Measurements from ENCODE around the gene EYA2. TPM values are rescaled to one million over a fixed set of nuclear protein-coding genes. Genes with fewer than 3 reads are reported as not detected.

The EYA2 gene
- total RNA-seq, 1 donor: 17.7 TPM

GRCh38 chr20:47113362-47114109, 218.9 kb downstream of the EYA2 start:
- no peak for TF ChIP-seq CTCF (IDR thresholded peaks at IDR 0.05; ENCODE audit: extremely low read depth, low read depth, low read length)
- no peaks in the 10 kb centered on the region for H3K27me3 ChIP-seq (ENCODE audit: insufficient read depth, low read length)
- H3K79me2 ChIP-seq (ENCODE audit: insufficient read depth, low read length): no peaks in the 10 kb centered on the region
- peaks cover 6% of the 10 kb centered on the region for H3K9me3 ChIP-seq (ENCODE audit: low read depth, low read length)
- H3K4me3 ChIP-seq (ENCODE audit: insufficient read depth, low read length): no peak overlapping the region
- H4K20me1 ChIP-seq (ENCODE audit: insufficient read depth, low read length): no peaks in the 10 kb centered on the region
- no peak overlapping the region for H2AFZ ChIP-seq (ENCODE audit: low read length)
- no peak overlapping the region for H3K27ac ChIP-seq (ENCODE audit: low read depth, low read length)
- H3K4me1 ChIP-seq (ENCODE audit: insufficient read depth, low read length): peaks cover 15% of the 10 kb centered on the region
- peak overlapping the region; percentile 30 for H3K4me2 ChIP-seq (ENCODE audit: insufficient read depth, low read length)
- H3K36me3 ChIP-seq (ENCODE audit: insufficient read depth, low read length): no peaks in the 10 kb centered on the region
- DNase-seq (ENCODE audit: insufficient read length, low spot score, missing footprints): peak; percentile 76

GRCh38 chr20:47115694-47116093, 221.1 kb downstream of the EYA2 start:
- H3K27ac ChIP-seq (ENCODE audit: low read depth, low read length): no peak overlapping the region
- peaks cover 15% of the 10 kb centered on the region for H3K4me1 ChIP-seq (ENCODE audit: insufficient read depth, low read length)
- H3K9me3 ChIP-seq (ENCODE audit: low read depth, low read length): peaks cover 5% of the 10 kb centered on the region
- no peak for TF ChIP-seq CTCF (IDR thresholded peaks at IDR 0.05; ENCODE audit: extremely low read depth, low read depth, low read length)
- H3K27me3 ChIP-seq (ENCODE audit: insufficient read depth, low read length): no peaks in the 10 kb centered on the region
- no peaks in the 10 kb centered on the region for H3K36me3 ChIP-seq (ENCODE audit: insufficient read depth, low read length)
- no peak overlapping the region for H2AFZ ChIP-seq (ENCODE audit: low read length)
- DNase-seq (ENCODE audit: insufficient read length, low spot score, missing footprints): no peak
- no peak overlapping the region for H3K4me3 ChIP-seq (ENCODE audit: insufficient read depth, low read length)
- H3K79me2 ChIP-seq (ENCODE audit: insufficient read depth, low read length): no peaks in the 10 kb centered on the region
- H3K4me2 ChIP-seq (ENCODE audit: insufficient read depth, low read length): no peak overlapping the region
- H4K20me1 ChIP-seq (ENCODE audit: insufficient read depth, low read length): no peaks in the 10 kb centered on the region

GRCh38 chr20:47117371-47117770, 222.7 kb downstream of the EYA2 start:
- Histone ChIP-seq H3K4me2 (ENCODE audit: insufficient read depth, low read length) (no peak overlapping the region), H3K4me1 (ENCODE audit: insufficient read depth, low read length) (peaks cover 15% of the 10 kb centered on the region), H3K79me2 (ENCODE audit: insufficient read depth, low read length) (no peaks in the 10 kb centered on the region), H4K20me1 (ENCODE audit: insufficient read depth, low read length) (no peaks in the 10 kb centered on the region), H3K27ac (ENCODE audit: low read depth, low read length) (no peak overlapping the region), H3K9me3 (ENCODE audit: low read depth, low read length) (no peaks in the 10 kb centered on the region), H2AFZ (ENCODE audit: low read length) (no peak overlapping the region), H3K36me3 (ENCODE audit: insufficient read depth, low read length) (no peaks in the 10 kb centered on the region), H3K27me3 (ENCODE audit: insufficient read depth, low read length) (no peaks in the 10 kb centered on the region), H3K4me3 (ENCODE audit: insufficient read depth, low read length) (no peak overlapping the region)
- no peak for TF ChIP-seq CTCF (IDR thresholded peaks at IDR 0.05; ENCODE audit: extremely low read depth, low read depth, low read length)
- no peak for DNase-seq (ENCODE audit: insufficient read length, low spot score, missing footprints)

- no peaks in the 10 kb centered on the region for H3K79me2 ChIP-seq (ENCODE audit: insufficient read depth, low read length)
These were observed 223.1 kb downstream of the EYA2 start for GRCh38 chr20:47117773-47118172.

More at GRCh38 chr20:47117773-47118172, 223.1 kb downstream of the EYA2 start:
- no peaks in the 10 kb centered on the region for H3K27me3 ChIP-seq (ENCODE audit: insufficient read depth, low read length)
- H3K4me2 ChIP-seq (ENCODE audit: insufficient read depth, low read length): no peak overlapping the region
- no peaks in the 10 kb centered on the region for H3K36me3 ChIP-seq (ENCODE audit: insufficient read depth, low read length)
- H4K20me1 ChIP-seq (ENCODE audit: insufficient read depth, low read length): no peaks in the 10 kb centered on the region
- no peak overlapping the region for H3K4me3 ChIP-seq (ENCODE audit: insufficient read depth, low read length)
- H2AFZ ChIP-seq (ENCODE audit: low read length): no peak overlapping the region
- no peak for TF ChIP-seq CTCF (IDR thresholded peaks at IDR 0.05; ENCODE audit: extremely low read depth, low read depth, low read length)
- DNase-seq (ENCODE audit: insufficient read length, low spot score, missing footprints): no peak
- H3K27ac ChIP-seq (ENCODE audit: low read depth, low read length): no peak overlapping the region
- no peaks in the 10 kb centered on the region for H3K9me3 ChIP-seq (ENCODE audit: low read depth, low read length)
- peaks cover 15% of the 10 kb centered on the region for H3K4me1 ChIP-seq (ENCODE audit: insufficient read depth, low read length)
